GM12892 (cell line): ENCODE measurements around the gene CD300LG.

Experiments used
- POLR2A ChIP-seq: IDR thresholded peaks from 2 replicates; pipeline ENCODE4 v1.6.1; 2011; ENCODE audit warnings: low read depth, low read length, control low read depth
- POLR2AphosphoS5 ChIP-seq: IDR thresholded peaks from 2 replicates; pipeline ENCODE4 v1.6.1; 2011; ENCODE audit warnings: low read depth, low read length, control low read depth
- TAF1 ChIP-seq: IDR thresholded peaks from 2 replicates; pipeline ENCODE4 v1.6.1; 2011; ENCODE audit warnings: low read depth, mild to moderate bottlenecking, control low read depth, low read length, borderline replicate concordance

GRCh38 chr17:43817826-43818225 is 29.1 kb upstream of the CD300LG start:
- TF ChIP-seq POLR2A (no peak), POLR2AphosphoS5 (no peak), TAF1 (no peak)
